Adrenal gland (tissue), 5 donors: Measurements from ENCODE around the gene SRCIN1.

Source experiments
- CTCF ChIP-seq, 6 experiments: fragments of 450-650 bp in 4 of 6; fragments of 200-600 bp in 2 of 6; sonication (generic) in 1 of 6; IDR thresholded peaks; 1 replicate in 5 of 6; 2 replicates in 1 of 6; pipeline versions ENCODE4 v1.5.1 to v1.8.0; 2016 to 2021; ENCODE audit warnings: antibody characterized with exemption in 6 of 6, mild to moderate bottlenecking in 2 of 6, moderate library complexity in 1 of 6
- POLR2A ChIP-seq, 2 donors: fragments of 450-650 bp; IDR thresholded peaks; one replicate each; pipeline ENCODE4 v1.6.1; 2017; ENCODE audit warnings: antibody characterized with exemption in 2 of 2, mild to moderate bottlenecking in 2 of 2, moderate library complexity in 1 of 2
- donor health status: DM: no; HTN: no; CAD: no.

DNA sequence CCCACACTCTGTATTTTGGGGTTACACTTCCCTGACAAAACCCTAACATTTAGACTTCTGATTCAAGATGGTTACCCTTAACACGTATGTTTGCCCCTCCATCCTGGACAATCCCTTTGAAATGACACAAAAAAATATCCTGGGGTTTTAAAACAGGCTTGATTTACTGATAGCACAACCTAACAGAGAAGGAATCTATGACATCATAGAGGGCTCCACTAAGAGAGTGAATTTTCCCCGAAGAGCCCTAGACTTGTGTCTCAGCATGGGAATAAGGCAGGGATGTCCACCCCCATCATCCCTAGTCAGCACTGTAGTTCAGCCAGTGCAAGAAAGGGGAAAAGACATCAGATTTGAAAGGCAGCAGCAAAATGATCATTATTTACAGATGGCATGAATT is 15.8 kb upstream of the SRCIN1 start:
- TF ChIP-seq CTCF (IDR thresholded peaks at IDR 0.05) (no peak), POLR2A (IDR thresholded peaks at IDR 0.05) (no peak)
